Neuronal stem cell (in vitro differentiated cells): ENCODE data around the gene GRAMD4.
A peak's percentile ranks its signal among the peaks of the same experiment; 100 is the strongest.

Source experiments
- DNase-seq: peaks from one replicate; pipeline ENCODE4 v3.0.0-alpha.2; 2013; ENCODE audit warnings: low spot score
- H2AFZ ChIP-seq: one replicate; pipeline ENCODE4 v1.6.1; 2013; ENCODE audit warnings: mild to moderate bottlenecking, low read length, inconsistent platforms
- H2AK5ac ChIP-seq: 2 replicates; pipeline ENCODE4 v1.6.1; 2013; ENCODE audit warnings: low read depth, mild to moderate bottlenecking, inconsistent platforms, low read length, moderate library complexity, mixed read lengths
- H2BK120ac ChIP-seq: 2 replicates; pipeline ENCODE4 v1.6.1; 2013; ENCODE audit warnings: low read depth, mild to moderate bottlenecking, inconsistent platforms, low read length, moderate library complexity, mixed read lengths
- H2BK12ac ChIP-seq: one replicate; pipeline ENCODE4 v1.6.1; 2013; ENCODE audit warnings: low read length, inconsistent platforms
- H2BK15ac ChIP-seq: 2 replicates; pipeline ENCODE4 v1.6.1; 2013; ENCODE audit warnings: mild to moderate bottlenecking, low read length, inconsistent platforms, mixed read lengths
- H2BK5ac ChIP-seq: one replicate; pipeline ENCODE4 v1.6.1; 2013; ENCODE audit warnings: inconsistent platforms, mild to moderate bottlenecking, low read length, moderate library complexity
- H3K14ac ChIP-seq: one replicate; pipeline ENCODE4 v1.6.1; 2013; ENCODE audit warnings: low read length, inconsistent platforms
- H3K18ac ChIP-seq: 2 replicates; pipeline ENCODE4 v1.6.1; 2013; ENCODE audit warnings: low read length, inconsistent platforms
- H3K23ac ChIP-seq: 2 replicates; pipeline ENCODE4 v1.6.1; 2013; ENCODE audit warnings: low read depth, mild to moderate bottlenecking, mixed read lengths, low read length, inconsistent platforms; ENCODE audit not compliant: poor library complexity
- H3K27ac ChIP-seq: replicated peaks from 3 replicates; pipeline ENCODE4 v1.5.1; 2013; ENCODE audit warnings: low read length, inconsistent platforms
- H3K27me3 ChIP-seq, 3 experiments: 2 replicates each; pipeline ENCODE4 v1.6.1; 2013; ENCODE audit warnings: low read length in 3 of 3, mild to moderate bottlenecking in 2 of 3, inconsistent platforms in 1 of 3, low read depth in 1 of 3, mixed read lengths in 1 of 3, moderate library complexity in 1 of 3; ENCODE audit not compliant: control insufficient read depth in 3 of 3, insufficient read depth in 3 of 3
- H3K36me3 ChIP-seq, 2 donors: replicated peaks in 1 of 2; 2 replicates each; pipeline ENCODE4 v1.6.1; 2013; ENCODE audit warnings: low read length in 2 of 2; ENCODE audit not compliant: control insufficient read depth in 2 of 2, insufficient read depth in 2 of 2
- H3K4ac ChIP-seq: 2 replicates; pipeline ENCODE4 v1.6.1; 2013; ENCODE audit warnings: inconsistent platforms, mild to moderate bottlenecking, low read length, moderate library complexity
- H3K4me1 ChIP-seq, 2 donors: 1 replicate in 1 of 2; 2 replicates in 1 of 2; pipeline ENCODE4 v1.6.1; 2013; ENCODE audit warnings: low read length in 2 of 2, low read depth in 1 of 2; ENCODE audit not compliant: control insufficient read depth in 2 of 2, insufficient read depth in 1 of 2
- H3K4me2 ChIP-seq: one replicate; pipeline ENCODE4 v1.6.1; 2013; ENCODE audit warnings: mild to moderate bottlenecking, low read length, inconsistent platforms; ENCODE audit not compliant: insufficient read depth, poor library complexity, severe bottlenecking
- H3K4me3 ChIP-seq, 2 donors: 2 replicates each; pipeline ENCODE4 v1.5.1; 2013; ENCODE audit warnings: low read length in 2 of 2, mild to moderate bottlenecking in 2 of 2, inconsistent platforms in 1 of 2, moderate library complexity in 1 of 2
- H3K79me1 ChIP-seq: one replicate; pipeline ENCODE4 v1.6.1; 2013; ENCODE audit warnings: low read depth, mild to moderate bottlenecking, inconsistent platforms, low read length, moderate library complexity
- H3K9ac ChIP-seq: one replicate; pipeline ENCODE4 v1.6.1; 2013; ENCODE audit warnings: mild to moderate bottlenecking, low read depth, low read length, inconsistent platforms; ENCODE audit not compliant: poor library complexity
- H3K9me3 ChIP-seq, 2 donors: replicated peaks in 1 of 2; 2 replicates each; pipeline versions ENCODE3 to v1.6.1; 2013; ENCODE audit warnings: low read length in 2 of 2, mild to moderate bottlenecking in 2 of 2, inconsistent platforms in 1 of 2, low read depth in 1 of 2, mixed read lengths in 1 of 2, moderate library complexity in 1 of 2; ENCODE audit not compliant: control insufficient read depth in 2 of 2, insufficient read depth in 1 of 2
- H4K8ac ChIP-seq: one replicate; pipeline ENCODE4 v1.6.1; 2013; ENCODE audit warnings: low read depth, mild to moderate bottlenecking, inconsistent platforms, low read length, moderate library complexity
- H4K91ac ChIP-seq: one replicate; pipeline ENCODE4 v1.6.1; 2013; ENCODE audit warnings: low read length, low read depth, mild to moderate bottlenecking, inconsistent platforms; ENCODE audit not compliant: poor library complexity
- WGBS, 2 donors: extraction: QIAGEN DNeasy Blood & Tissue Kit; methylation state at CpG; one replicate each; pipeline ENCODE4 v1.1.7; 2013; ENCODE audit warnings: missing lambda C conversion rate in 2 of 2, mixed read lengths in 1 of 2; ENCODE audit not compliant: insufficient read length in 2 of 2, insufficient replicate concordance in 1 of 2; ENCODE audit errors: extremely low coverage in 2 of 2; 5-methylcytosine and 5-hydroxymethylcytosine counted together

Gene GRAMD4

GRCh38 chr22:46584081-46584921, 35.9 kb upstream of the GRAMD4 start:
- no peak overlapping the region for H2BK12ac ChIP-seq
- no peak overlapping the region for H2BK15ac ChIP-seq
- no peak for DNase-seq
- peak overlapping the region; percentile 9 for H2AFZ ChIP-seq
- no peak overlapping the region for H4K8ac ChIP-seq
- H3K9me3 ChIP-seq, result peaks cover 0 to 2% of the 10 kb centered on the region in 2 donors
- no peak overlapping the region for H3K27ac ChIP-seq
- peaks cover 9 to 29% of the 10 kb centered on the region in 2 donors for H3K4me1 ChIP-seq
- no peak overlapping the region for H3K4ac ChIP-seq
- WGBS, 2 donors, result no CpG with 5 or more reads among the region's 43 CpGs
- H4K91ac ChIP-seq, result no peak overlapping the region
- peak overlapping the region; percentile 56 for H3K23ac ChIP-seq
- H3K4me2 ChIP-seq, result peak overlapping the region; percentile 35
- no peak overlapping the region for H3K4me3 ChIP-seq
- H3K36me3 ChIP-seq, result no peaks in the 10 kb centered on the region
- H2BK5ac ChIP-seq, result no peak overlapping the region
- no peak overlapping the region for H2BK120ac ChIP-seq
- H3K9ac ChIP-seq, result peak overlapping the region; percentile 5
- peak overlapping the region; percentile 75 for H3K14ac ChIP-seq
- peaks cover 0 to 18% (median 0%) of the 10 kb centered on the region in 3 experiments for H3K27me3 ChIP-seq
- H3K18ac ChIP-seq, result peak overlapping the region; percentile 19
- H2AK5ac ChIP-seq, result peak overlapping the region; percentile 72
- peaks cover 17% of the 10 kb centered on the region for H3K79me1 ChIP-seq

DNA sequence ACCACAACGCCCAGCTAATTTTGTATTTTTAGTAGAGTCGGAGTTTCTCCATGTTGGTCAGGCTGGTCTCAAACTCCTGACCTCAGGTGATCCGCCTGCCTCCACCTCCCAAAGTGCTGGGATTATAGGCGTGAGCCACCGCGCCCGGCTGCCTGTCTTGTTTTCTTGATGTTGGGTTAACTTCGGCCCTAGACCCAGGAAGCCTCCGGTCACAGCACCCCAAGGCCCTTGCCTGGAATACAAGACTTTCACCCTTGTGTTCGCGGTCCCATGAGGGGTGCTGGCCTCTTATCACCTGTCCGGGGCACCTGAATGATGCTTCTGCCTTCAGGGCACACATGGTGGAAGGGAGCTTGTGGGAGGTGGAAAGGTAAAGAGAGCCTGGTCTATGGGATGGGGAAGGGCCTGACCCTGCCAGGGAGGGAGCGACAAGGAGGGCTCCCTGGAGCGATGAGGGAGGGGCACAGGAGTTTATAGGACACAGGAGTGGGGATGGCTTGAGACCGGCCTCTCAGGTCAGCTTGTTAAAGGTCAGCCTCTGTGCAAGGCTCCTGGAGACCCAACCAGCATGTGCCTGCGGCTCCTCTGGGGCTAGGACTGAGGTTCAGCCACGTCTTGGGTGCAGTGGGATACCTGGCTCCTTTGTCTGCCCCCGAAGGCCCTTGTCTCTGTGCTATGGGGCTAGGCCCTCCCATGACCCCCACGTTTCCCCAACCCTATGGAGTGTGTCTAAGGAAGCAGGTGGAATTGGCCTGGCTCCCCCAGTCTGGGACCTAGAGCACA, 34.7 kb upstream of the GRAMD4 start:
- Histone ChIP-seq H3K79me1 (peaks cover 19% of the 10 kb centered on the region), H3K36me3 (no peaks in the 10 kb centered on the region), H2BK5ac (no peak overlapping the region), H3K18ac (peak overlapping the region; percentile 20), H4K91ac (no peak overlapping the region), H2BK15ac (no peak overlapping the region), H3K23ac (peak overlapping the region; percentile 3), H4K8ac (no peak overlapping the region), H3K4me2 (no peak overlapping the region), H2BK120ac (no peak overlapping the region), H3K27ac (no peak overlapping the region), H3K14ac (no peak overlapping the region), H3K4me1 (peaks cover 9 to 28% of the 10 kb centered on the region in 2 donors), H3K9ac (no peak overlapping the region), H3K4ac (no peak overlapping the region), H2BK12ac (no peak overlapping the region), H2AK5ac (peak overlapping the region; percentile 86), H3K4me3 (no peak overlapping the region), H3K9me3 (peaks cover 0 to 2% of the 10 kb centered on the region in 2 donors), H3K27me3 (peaks cover 0 to 18% (median 0%) of the 10 kb centered on the region in 3 experiments), H2AFZ (no peak overlapping the region)
- no CpG with 5 or more reads among the region's 19 CpGs for WGBS, 2 donors
- no peak for DNase-seq

DNA sequence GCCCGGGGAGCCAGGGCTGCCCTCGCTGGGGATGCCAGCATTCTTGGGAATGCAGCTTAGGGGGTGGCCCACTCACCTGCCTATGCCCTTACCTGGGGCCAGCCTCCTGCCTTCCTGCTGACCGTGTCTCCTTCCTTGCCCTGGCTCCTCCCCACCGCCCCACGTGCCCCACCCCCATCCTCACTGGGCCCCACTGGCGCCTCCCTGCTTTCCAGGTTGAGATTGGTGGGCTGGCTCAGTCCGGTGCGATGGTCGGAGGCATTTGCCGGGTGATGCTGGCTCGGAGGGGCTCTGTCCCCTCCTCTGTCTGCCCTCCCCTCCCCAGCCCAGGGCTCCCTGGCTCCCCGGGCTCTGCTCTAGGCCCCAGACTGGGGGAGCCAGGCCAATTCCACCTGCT, 34.1 kb upstream of the GRAMD4 start:
- no peak overlapping the region for H2BK15ac ChIP-seq
- no peak overlapping the region for H2BK120ac ChIP-seq
- no peak for DNase-seq
- peaks cover 0 to 2% of the 10 kb centered on the region in 2 donors for H3K9me3 ChIP-seq
- peaks cover 0 to 18% (median 0%) of the 10 kb centered on the region in 3 experiments for H3K27me3 ChIP-seq
- H3K18ac ChIP-seq, result no peak overlapping the region
- no peak overlapping the region for H4K8ac ChIP-seq
- H3K36me3 ChIP-seq, result no peaks in the 10 kb centered on the region
- no peak overlapping the region for H3K4me2 ChIP-seq
- H2AK5ac ChIP-seq, result peak overlapping the region; percentile 86
- no peak overlapping the region for H4K91ac ChIP-seq
- no peak overlapping the region for H3K4me3 ChIP-seq
- H3K4me1 ChIP-seq, result peaks cover 9 to 28% of the 10 kb centered on the region in 2 donors
- no peak overlapping the region for H3K4ac ChIP-seq
- no peak overlapping the region for H3K27ac ChIP-seq
- H3K9ac ChIP-seq, result no peak overlapping the region
- peaks cover 19% of the 10 kb centered on the region for H3K79me1 ChIP-seq
- H2BK12ac ChIP-seq, result no peak overlapping the region
- H3K14ac ChIP-seq, result no peak overlapping the region
- whole genome bisulfite sequencing, 2 donors, result no CpG with 5 or more reads among the region's 12 CpGs
- no peak overlapping the region for H2AFZ ChIP-seq
- peak overlapping the region; percentile 39 for H2BK5ac ChIP-seq
- no peak overlapping the region for H3K23ac ChIP-seq

DNA sequence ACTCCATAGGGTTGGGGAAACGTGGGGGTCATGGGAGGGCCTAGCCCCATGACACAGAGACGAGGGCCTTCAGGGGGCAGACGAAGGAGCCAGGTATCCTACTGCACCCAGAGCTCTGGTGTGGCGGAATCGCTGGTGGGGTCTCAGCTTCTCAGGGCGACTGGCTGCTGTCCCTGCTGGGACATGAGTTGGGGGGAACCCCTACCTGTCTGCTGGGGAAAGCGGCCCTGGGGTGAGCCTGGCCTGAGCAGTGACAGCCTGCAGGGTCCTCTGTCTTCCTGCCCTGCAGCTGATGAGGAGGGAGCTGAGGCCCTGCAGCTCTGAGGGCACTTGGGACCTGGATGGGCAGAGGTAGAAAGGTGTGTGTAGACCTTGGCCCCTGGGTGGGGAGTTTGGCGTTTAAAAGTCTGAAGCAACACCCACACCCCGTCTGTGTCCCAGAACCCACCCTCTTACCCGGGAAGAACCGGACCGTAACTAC, 33.6 kb upstream of the GRAMD4 start:
- peak overlapping the region; percentile 17 for H4K8ac ChIP-seq
- peaks cover 19% of the 10 kb centered on the region for H3K79me1 ChIP-seq
- peaks cover 9 to 26% of the 10 kb centered on the region in 2 donors for H3K4me1 ChIP-seq
- H3K27ac ChIP-seq, result no peak overlapping the region
- no peak overlapping the region for H3K9ac ChIP-seq
- H4K91ac ChIP-seq, result no peak overlapping the region
- H3K4me2 ChIP-seq, result no peak overlapping the region
- H2AK5ac ChIP-seq, result peak overlapping the region; percentile 75
- H2BK5ac ChIP-seq, result peak overlapping the region; percentile 39
- no peak overlapping the region for H2BK15ac ChIP-seq
- DNase-seq, result no peak
- no peak overlapping the region for H3K4me3 ChIP-seq
- no peak overlapping the region for H2AFZ ChIP-seq
- H3K27me3 ChIP-seq, result peaks cover 0 to 18% (median 0%) of the 10 kb centered on the region in 3 experiments
- no peak overlapping the region for H2BK12ac ChIP-seq
- H3K36me3 ChIP-seq, result no peaks in the 10 kb centered on the region
- no peak overlapping the region for H3K4ac ChIP-seq
- no peak overlapping the region for H3K23ac ChIP-seq
- peaks cover 0 to 2% of the 10 kb centered on the region in 2 donors for H3K9me3 ChIP-seq
- no CpG with 5 or more reads among the region's 12 CpGs for WGBS, 2 donors
- no peak overlapping the region for H3K14ac ChIP-seq
- H2BK120ac ChIP-seq, result peak overlapping the region; percentile 81
- H3K18ac ChIP-seq, result peak overlapping the region; percentile 57
